Natural killer cell (primary cell): ENCODE results near the gene S100A2. TPM values are rescaled to one million over a fixed set of nuclear protein-coding genes. Genes with fewer than 3 reads are reported as not detected.

Experiments
- ATAC-seq, 3 donors: fragments of 150-1000 bp in 2 of 3; fragments of 200-7000 bp in 1 of 3; cut with Tn5 transposase; 1 replicate in 1 of 3; 2 replicates in 2 of 3; pipeline ENCODE4 v1.10.0; 2021; ENCODE audit warnings: mild to moderate bottlenecking in 2 of 3, moderate library complexity in 2 of 3
- DNase-seq, 2 donors: peaks; one replicate each; pipeline versions ENCODE4 v3.0.0 to v3.0.0-alpha.2; 2013 to 2021; ENCODE audit warnings: mixed read lengths in 1 of 2
- H3K27ac ChIP-seq: one replicate; pipeline ENCODE4 v1.5.1; 2013; ENCODE audit warnings: mild to moderate bottlenecking, low read length
- H3K27me3 ChIP-seq: one replicate; pipeline ENCODE4 v1.6.1; 2013; ENCODE audit warnings: low read length; ENCODE audit not compliant: control insufficient read depth, insufficient read depth
- H3K36me3 ChIP-seq: one replicate; pipeline ENCODE4 v1.6.1; 2013; ENCODE audit warnings: low read length; ENCODE audit not compliant: control insufficient read depth, insufficient read depth
- H3K4me1 ChIP-seq: one replicate; pipeline ENCODE4 v1.6.1; 2013; ENCODE audit warnings: low read length; ENCODE audit not compliant: control insufficient read depth, insufficient read depth
- H3K4me3 ChIP-seq: one replicate; pipeline ENCODE4 v1.5.1; 2013; ENCODE audit warnings: low read length
- H3K9me3 ChIP-seq: one replicate; pipeline ENCODE4 v1.6.1; 2013; ENCODE audit warnings: low read length; ENCODE audit not compliant: control insufficient read depth, insufficient read depth
- H3K27ac Mint-ChIP-seq, 2 donors: one replicate each; pipeline ENCODE4 v1.8.0; 2022; ENCODE audit warnings: mild to moderate bottlenecking in 2 of 2, mixed read lengths in 2 of 2, moderate library complexity in 1 of 2
- H3K27me3 Mint-ChIP-seq, 2 donors: one replicate each; pipeline ENCODE4 v1.8.0; 2022; ENCODE audit warnings: low read depth in 2 of 2, mixed read lengths in 2 of 2
- H3K36me3 Mint-ChIP-seq: one replicate; pipeline ENCODE4 v1.8.0; 2022; ENCODE audit warnings: mixed read lengths
- H3K4me1 Mint-ChIP-seq, 2 donors: one replicate each; pipeline ENCODE4 v1.8.0; 2022; ENCODE audit warnings: mixed read lengths in 2 of 2
- H3K4me3 Mint-ChIP-seq: one replicate; pipeline ENCODE4 v1.8.0; 2022; ENCODE audit warnings: mild to moderate bottlenecking, moderate library complexity, mixed read lengths
- H3K9me3 Mint-ChIP-seq, 2 donors: one replicate each; pipeline ENCODE4 v1.8.0; 2022; ENCODE audit warnings: mixed read lengths in 2 of 2
- WGBS: methylation state at CpG from one replicate; pipeline ENCODE4 v1.1.7; 2013; ENCODE audit warnings: missing lambda C conversion rate; ENCODE audit not compliant: insufficient coverage; 5-methylcytosine and 5-hydroxymethylcytosine counted together
- intact Hi-C: fragments of 100-400 bp; cut with micrococcal nuclease; formaldehyde crosslinking; loops from one replicate; pipeline ENCODE4 v1.14.2; 2022
- total RNA-seq, 4 donors: library from RNA; stranded (reverse); fragments of 120-200 nt in 1 of 4; gene quantifications; one replicate each; pipeline versions ENCODE4 v1.2.3 to v1.2.4, GENCODE V29; 2013 to 2022
- TF ChIP-seq, protein P1 (sequence below): fragments of 200-600 bp; IDR thresholded peaks from one replicate; pipeline ENCODE4 v1.8.0; 2022; ENCODE audit warnings: antibody characterized with exemption

Gene S100A2
- total RNA-seq, 3 donors from 2014 or later (not counting 1 experiment from before 2014, with no cell fraction given): not detected

DNA sequence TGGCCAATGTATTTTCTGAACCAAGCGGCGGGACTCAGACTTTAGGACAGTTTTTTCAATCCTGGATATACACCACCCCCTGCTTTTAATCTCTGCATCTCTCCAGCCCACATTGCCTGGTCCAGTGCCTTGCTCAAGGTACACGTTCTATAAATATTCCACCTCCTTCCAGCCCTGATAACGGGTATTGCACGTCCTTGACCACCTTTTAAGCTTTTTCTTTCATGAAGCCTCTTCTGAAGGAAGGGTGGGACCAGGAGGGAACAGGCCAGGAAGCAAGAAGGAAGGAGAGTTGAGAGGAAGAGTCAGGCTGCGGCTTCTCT is 43.9 kb upstream of the S100A2 start:
- Mint-ChIP-seq H3K27me3 (peaks cover 0 to 5% of the 10 kb centered on the region in 2 donors), H3K4me1 (no peaks in the 10 kb centered on the region), H3K9me3 (no peaks in the 10 kb centered on the region), H3K27ac (no peak overlapping the region), H3K4me3 (no peak overlapping the region), H3K36me3 (no peaks in the 10 kb centered on the region)
- 86% methylated on average over 6 of the region's 6 CpGs for WGBS
- Histone ChIP-seq H3K4me1 (peaks cover 3% of the 10 kb centered on the region), H3K9me3 (no peaks in the 10 kb centered on the region), H3K27ac (no peak overlapping the region), H3K27me3 (no peaks in the 10 kb centered on the region), H3K36me3 (no peaks in the 10 kb centered on the region), H3K4me3 (no peak overlapping the region)
- DNase-seq: no peak
- TF ChIP-seq, protein P1, sequence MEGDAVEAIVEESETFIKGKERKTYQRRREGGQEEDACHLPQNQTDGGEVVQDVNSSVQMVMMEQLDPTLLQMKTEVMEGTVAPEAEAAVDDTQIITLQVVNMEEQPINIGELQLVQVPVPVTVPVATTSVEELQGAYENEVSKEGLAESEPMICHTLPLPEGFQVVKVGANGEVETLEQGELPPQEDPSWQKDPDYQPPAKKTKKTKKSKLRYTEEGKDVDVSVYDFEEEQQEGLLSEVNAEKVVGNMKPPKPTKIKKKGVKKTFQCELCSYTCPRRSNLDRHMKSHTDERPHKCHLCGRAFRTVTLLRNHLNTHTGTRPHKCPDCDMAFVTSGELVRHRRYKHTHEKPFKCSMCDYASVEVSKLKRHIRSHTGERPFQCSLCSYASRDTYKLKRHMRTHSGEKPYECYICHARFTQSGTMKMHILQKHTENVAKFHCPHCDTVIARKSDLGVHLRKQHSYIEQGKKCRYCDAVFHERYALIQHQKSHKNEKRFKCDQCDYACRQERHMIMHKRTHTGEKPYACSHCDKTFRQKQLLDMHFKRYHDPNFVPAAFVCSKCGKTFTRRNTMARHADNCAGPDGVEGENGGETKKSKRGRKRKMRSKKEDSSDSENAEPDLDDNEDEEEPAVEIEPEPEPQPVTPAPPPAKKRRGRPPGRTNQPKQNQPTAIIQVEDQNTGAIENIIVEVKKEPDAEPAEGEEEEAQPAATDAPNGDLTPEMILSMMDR: no peak
- intact Hi-C loops: no loop called here
- no peak for ATAC-seq

DNA sequence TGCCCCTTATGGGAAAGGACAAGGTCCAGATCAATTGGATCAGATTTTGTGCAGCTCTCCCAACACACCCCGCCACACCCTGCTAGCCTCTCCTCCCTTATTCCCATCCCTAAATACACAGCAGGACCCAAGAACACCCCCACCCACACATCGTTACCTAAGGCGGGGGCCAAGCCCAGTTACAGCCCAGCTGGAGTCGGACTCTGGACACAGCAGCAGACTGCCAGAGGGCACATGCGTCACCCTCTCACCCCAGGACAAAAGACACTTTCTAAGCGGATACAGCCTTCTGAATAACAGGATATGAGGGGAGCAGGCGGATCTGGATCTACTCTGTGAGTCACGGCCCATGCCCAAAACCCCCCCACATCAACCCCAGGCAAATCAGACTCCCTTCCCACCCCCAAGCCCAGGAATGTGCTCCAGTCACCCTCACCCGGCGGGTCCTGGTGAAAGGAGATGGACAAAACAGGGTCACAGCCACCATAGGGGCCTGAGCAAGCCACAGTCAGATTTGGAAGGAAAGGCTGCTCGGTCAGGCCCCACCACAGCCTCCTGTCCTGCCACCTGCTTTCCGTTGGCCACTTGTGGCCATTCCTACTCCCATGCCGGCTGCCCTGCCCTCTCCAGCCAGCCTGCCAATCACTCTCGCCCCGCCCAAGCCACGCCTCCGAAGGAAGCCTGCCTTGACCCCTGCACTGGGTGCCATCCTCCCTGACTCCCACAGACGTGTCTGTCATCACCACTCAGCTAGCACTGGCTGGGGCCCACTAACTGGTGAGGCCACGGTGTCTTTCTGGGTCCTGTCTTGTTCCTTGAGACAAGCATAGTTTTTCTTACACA is 43.3 kb upstream of the S100A2 start:
- no peak overlapping the region for H3K27ac ChIP-seq
- no peak overlapping the region for H3K4me3 ChIP-seq
- H3K9me3 ChIP-seq: no peaks in the 10 kb centered on the region
- intact Hi-C loops: no loop called here
- ATAC-seq (no peak), DNase-seq (no peak)
- H3K27me3 ChIP-seq: no peaks in the 10 kb centered on the region
- TF ChIP-seq, protein P1: no peak
- H3K9me3 Mint-ChIP-seq: no peaks in the 10 kb centered on the region
- no peak overlapping the region for H3K4me3 Mint-ChIP-seq
- H3K4me1 Mint-ChIP-seq: no peaks in the 10 kb centered on the region
- no peaks in the 10 kb centered on the region for H3K36me3 ChIP-seq
- H3K27ac Mint-ChIP-seq: no peak overlapping the region
- H3K36me3 Mint-ChIP-seq: no peaks in the 10 kb centered on the region
- WGBS: 89% methylated on average over 19 of the region's 19 CpGs
- peaks cover 3% of the 10 kb centered on the region for H3K4me1 ChIP-seq
- peaks cover 0 to 5% of the 10 kb centered on the region in 2 donors for H3K27me3 Mint-ChIP-seq

DNA sequence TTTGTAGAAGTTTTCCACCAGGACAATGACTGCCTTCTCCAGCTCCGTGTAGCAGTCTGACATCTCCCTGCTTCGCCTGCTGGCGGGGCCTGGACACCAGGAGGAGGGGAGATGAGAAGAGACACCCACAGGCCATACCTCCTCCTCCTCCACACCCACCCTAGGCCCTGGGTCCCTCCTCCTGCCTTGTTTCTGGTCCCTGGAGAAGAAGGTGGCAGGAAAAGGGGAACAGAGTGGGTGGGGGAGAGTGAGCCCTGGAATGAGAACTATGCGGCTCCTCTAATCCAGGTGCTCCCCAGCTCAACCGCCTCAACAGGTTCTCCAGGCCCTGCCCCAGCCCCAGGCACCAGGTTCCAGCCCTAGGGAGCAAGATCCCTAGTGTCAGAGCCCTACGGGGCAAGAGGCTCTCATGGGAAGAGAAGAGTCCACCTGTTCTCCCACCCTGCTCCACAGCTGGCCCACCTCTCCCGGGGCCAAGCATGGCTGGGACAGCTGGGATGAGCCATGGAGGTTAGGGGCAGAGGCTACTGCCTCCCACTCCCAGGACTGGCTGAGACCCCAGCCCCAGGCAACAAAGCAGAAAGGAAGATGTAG is 42.5 kb upstream of the S100A2 start:
- peaks cover 3% of the 10 kb centered on the region for H3K4me1 ChIP-seq
- DNase-seq (no peak), ATAC-seq (no peak)
- no peaks in the 10 kb centered on the region for H3K27me3 ChIP-seq
- Mint-ChIP-seq H3K27ac (no peak overlapping the region), H3K36me3 (no peaks in the 10 kb centered on the region), H3K4me3 (no peak overlapping the region), H3K4me1 (no peaks in the 10 kb centered on the region), H3K9me3 (no peaks in the 10 kb centered on the region), H3K27me3 (peaks cover 2 to 5% of the 10 kb centered on the region in 2 donors)
- H3K9me3 ChIP-seq: no peaks in the 10 kb centered on the region
- no peaks in the 10 kb centered on the region for H3K36me3 ChIP-seq
- no peak overlapping the region for H3K4me3 ChIP-seq
- H3K27ac ChIP-seq: no peak overlapping the region
- WGBS: 90% methylated on average over 7 of the region's 7 CpGs
- intact Hi-C loops: no loop called here
- TF ChIP-seq, protein P1: no peak
